Measurements from ENCODE around the gene ATRNL1. TPM values are rescaled to one million over a fixed set of nuclear protein-coding genes. Genes with fewer than 3 reads are reported as not detected.

The ATRNL1 gene
- total and polyA plus RNA-seq, 4 donors: 0.40 to 26.9 (median 5.3) TPM

GRCh38 chr10:115328331-115328730, 235.2 kb downstream of the ATRNL1 start:
- H3K9ac ChIP-seq (ENCODE audit: low read depth in 1 of 2, low read length in 2 of 2): no peak overlapping the region
- no peak overlapping the region for H3K4me3 ChIP-seq (ENCODE audit: low read depth in 1 of 3, low read length in 3 of 3)
- 86% methylated on average over 2 of the region's 2 CpGs for WGBS
- no peak for DNase-seq (ENCODE audit: low spot score)
- H3K9me3 ChIP-seq (ENCODE audit: control insufficient read depth in 4 of 4, low read length in 3 of 4): no peaks in the 10 kb centered on the region
- TF ChIP-seq CTCF (IDR thresholded peaks at IDR 0.05; ENCODE audit: low read depth, low read length, missing input control) (no peak), MAX (IDR thresholded peaks at IDR 0.05) (no peak), HNF4A (conservative IDR thresholded peaks at IDR 0.05) (no peak), GABPA (IDR thresholded peaks at IDR 0.05 in 1 of 2, conservative IDR thresholded peaks at IDR 0.05 in 1 of 2) (no peak), FOXA2 (IDR thresholded peaks at IDR 0.05) (no peak), RAD21 (IDR thresholded peaks at IDR 0.05) (no peak), EGR1 (IDR thresholded peaks at IDR 0.05; ENCODE audit: low read depth in 2 of 2) (no peak), HNF4G (IDR thresholded peaks at IDR 0.05) (no peak), SP1 (IDR thresholded peaks at IDR 0.05) (no peak), FOXA1 (IDR thresholded peaks at IDR 0.05) (no peak), JUND (IDR thresholded peaks at IDR 0.05) (no peak), RXRA (IDR thresholded peaks at IDR 0.05) (no peak), ZBTB33 (IDR thresholded peaks at IDR 0.05) (no peak), REST (IDR thresholded peaks at IDR 0.05) (no peak), TAF1 (conservative IDR thresholded peaks at IDR 0.05) (no peak), NR2F2 (IDR thresholded peaks at IDR 0.05) (no peak), YY1 (IDR thresholded peaks at IDR 0.05) (no peak), ATF3 (IDR thresholded peaks at IDR 0.05) (no peak)
- H3K27ac ChIP-seq (ENCODE audit: low read depth in 1 of 2, low read length in 2 of 2): no peak overlapping the region
- H3K4me1 ChIP-seq (ENCODE audit: control insufficient read depth in 4 of 4, insufficient read depth in 4 of 4, low read length in 3 of 4): no peaks in the 10 kb centered on the region
- H3K36me3 ChIP-seq (ENCODE audit: control insufficient read depth in 4 of 4, insufficient read depth in 3 of 4, low read depth in 1 of 4, low read length in 3 of 4): no peaks in the 10 kb centered on the region
- no peaks in the 10 kb centered on the region for H3K27me3 ChIP-seq (ENCODE audit: control insufficient read depth in 4 of 4, insufficient read depth in 4 of 4, low read length in 3 of 4)

Data from liver (tissue), 9 donors.